GM23338 (cell line): Measurements from ENCODE around the gene PNLIPRP3.

Source experiments
- EZH2 ChIP-seq: fragments of 200-600 bp; sonication (generic); IDR thresholded peaks from one replicate; pipeline ENCODE4 v1.8.0; 2017; ENCODE audit warnings: antibody characterized with exemption, mild to moderate bottlenecking, low read depth; ENCODE audit not compliant: unreplicated experiment
- REST ChIP-seq: IDR thresholded peaks from one replicate; pipeline ENCODE4 v1.6.1; 2018; ENCODE audit warnings: antibody characterized with exemption; ENCODE audit not compliant: unreplicated experiment
- TF ChIP-seq, protein P1 (sequence below), 2 experiments: fragments of 200-600 bp in 1 of 2; sonication (generic) in 1 of 2; conservative IDR thresholded peaks; 2 replicates each; pipeline versions ENCODE4 v1.5.1 to v1.6.1; 2016 to 2017; ENCODE audit warnings: antibody characterized with exemption in 2 of 2, low read depth in 2 of 2, mild to moderate bottlenecking in 2 of 2, moderate library complexity in 1 of 2

DNA sequence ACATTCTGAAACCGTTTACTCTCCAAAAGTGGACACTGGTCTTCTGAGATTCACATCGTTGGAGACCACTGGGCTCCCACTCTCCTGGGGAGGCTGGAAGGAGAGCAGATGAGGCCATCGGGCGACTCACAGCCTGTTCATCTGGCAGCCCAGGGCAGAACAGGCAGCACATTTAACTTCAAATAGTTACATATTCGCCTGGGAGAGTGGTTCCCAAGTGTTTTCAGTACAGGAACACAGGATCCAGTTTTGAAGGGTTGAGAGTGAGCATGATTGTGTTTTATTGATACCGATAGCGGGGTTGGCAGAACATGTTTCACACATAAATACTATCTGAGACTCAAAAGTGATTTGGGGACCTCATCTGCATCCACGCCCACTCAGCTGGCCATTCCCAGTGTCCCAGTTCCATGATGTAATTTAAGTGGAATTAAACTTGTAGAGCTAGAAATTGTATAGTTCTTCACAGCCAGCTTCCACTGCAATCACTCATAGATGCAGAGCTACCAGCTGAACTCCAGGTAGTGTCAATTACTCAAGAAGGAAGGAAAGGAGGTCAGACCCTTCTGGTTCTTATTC lies 95.2 kb downstream of the PNLIPRP3 start:
- TF ChIP-seq REST (no peak), EZH2 (no peak)
- TF ChIP-seq, protein P1, sequence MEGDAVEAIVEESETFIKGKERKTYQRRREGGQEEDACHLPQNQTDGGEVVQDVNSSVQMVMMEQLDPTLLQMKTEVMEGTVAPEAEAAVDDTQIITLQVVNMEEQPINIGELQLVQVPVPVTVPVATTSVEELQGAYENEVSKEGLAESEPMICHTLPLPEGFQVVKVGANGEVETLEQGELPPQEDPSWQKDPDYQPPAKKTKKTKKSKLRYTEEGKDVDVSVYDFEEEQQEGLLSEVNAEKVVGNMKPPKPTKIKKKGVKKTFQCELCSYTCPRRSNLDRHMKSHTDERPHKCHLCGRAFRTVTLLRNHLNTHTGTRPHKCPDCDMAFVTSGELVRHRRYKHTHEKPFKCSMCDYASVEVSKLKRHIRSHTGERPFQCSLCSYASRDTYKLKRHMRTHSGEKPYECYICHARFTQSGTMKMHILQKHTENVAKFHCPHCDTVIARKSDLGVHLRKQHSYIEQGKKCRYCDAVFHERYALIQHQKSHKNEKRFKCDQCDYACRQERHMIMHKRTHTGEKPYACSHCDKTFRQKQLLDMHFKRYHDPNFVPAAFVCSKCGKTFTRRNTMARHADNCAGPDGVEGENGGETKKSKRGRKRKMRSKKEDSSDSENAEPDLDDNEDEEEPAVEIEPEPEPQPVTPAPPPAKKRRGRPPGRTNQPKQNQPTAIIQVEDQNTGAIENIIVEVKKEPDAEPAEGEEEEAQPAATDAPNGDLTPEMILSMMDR (conservative IDR thresholded peaks at IDR 0.05; ENCODE audit: low read depth in 2 of 2) = no peak
